Left lung (tissue), 10 donors: ENCODE results near the gene MIA2. TPM values are rescaled to one million over a fixed set of nuclear protein-coding genes. Genes with fewer than 3 reads are reported as not detected.

ENCODE experiments used
- ATAC-seq: fragments of 200-7000 bp; cut with Tn5 transposase; one replicate; pipeline ENCODE4 v1.9.1; 2020; ENCODE audit warnings: moderate library complexity
- DNase-seq, 4 donors: peaks; one replicate each; pipeline ENCODE4 v3.0.0-alpha.2; 2013 to 2020
- H3K27ac ChIP-seq, 2 donors: fragments of 200-600 bp; sonication (generic) in 1 of 2; one replicate each; pipeline versions ENCODE4 v1.5.0 to v1.8.0; 2020 to 2021
- H3K27me3 ChIP-seq, 2 donors: fragments of 200-600 bp; sonication (generic) in 1 of 2; one replicate each; pipeline versions ENCODE4 v1.5.0 to v1.8.0; 2020 to 2021
- H3K36me3 ChIP-seq, 2 donors: fragments of 200-600 bp; sonication (generic) in 1 of 2; one replicate each; pipeline versions ENCODE4 v1.5.0 to v1.8.0; 2020 to 2021
- H3K4me1 ChIP-seq, 2 donors: fragments of 200-600 bp; one replicate each; pipeline ENCODE4 v1.8.0; 2021
- H3K4me3 ChIP-seq, 2 donors: fragments of 200-600 bp; sonication (generic) in 1 of 2; one replicate each; pipeline versions ENCODE4 v1.5.0 to v1.8.0; 2020 to 2021; ENCODE audit warnings: mild to moderate bottlenecking in 1 of 2
- H3K9me3 ChIP-seq, 2 donors: fragments of 200-600 bp; sonication (generic) in 1 of 2; one replicate each; pipeline versions ENCODE4 v1.5.0 to v1.8.0; 2020 to 2021
- intact Hi-C, 2 donors: fragments of 100-400 bp; cut with DNase I; formaldehyde crosslinking; loops; one replicate each; pipeline versions ENCODE4 v1.11.2 to v1.14.2; 2022
- polyA plus RNA-seq, 6 donors: library from polyadenylated mRNA; unstranded; fragments of 120-200 nt; gene quantifications; one replicate each; pipeline ENCODE4 v1.2.1, GENCODE V29; 2013; ENCODE audit not compliant: insufficient read length in 6 of 6
- total RNA-seq, 2 donors: library from RNA; stranded (reverse); fragmentation: NEBNext Ultra II Directional; extraction: Animal tissue kit (Norgen Biotek cat#: 25700); gene quantifications; one replicate each; pipeline ENCODE4 v1.2.1, GENCODE V29; 2021
- TF ChIP-seq, protein P1 (sequence below), 2 donors: fragments of 200-600 bp; sonication (generic) in 1 of 2; IDR thresholded peaks; one replicate each; pipeline versions ENCODE4 v1.5.0 to v1.8.0; 2021; ENCODE audit warnings: antibody characterized with exemption in 2 of 2
- donor health status: DM: no; HTN: yes; CAD: no.
- donor health status: DM: no; HTN: no; CAD: no.

The MIA2 gene
- total and polyA plus RNA-seq, 8 donors, result 18.5 to 35.8 (median 22.3) TPM

- no peak for DNase-seq
- TF ChIP-seq, protein P1, sequence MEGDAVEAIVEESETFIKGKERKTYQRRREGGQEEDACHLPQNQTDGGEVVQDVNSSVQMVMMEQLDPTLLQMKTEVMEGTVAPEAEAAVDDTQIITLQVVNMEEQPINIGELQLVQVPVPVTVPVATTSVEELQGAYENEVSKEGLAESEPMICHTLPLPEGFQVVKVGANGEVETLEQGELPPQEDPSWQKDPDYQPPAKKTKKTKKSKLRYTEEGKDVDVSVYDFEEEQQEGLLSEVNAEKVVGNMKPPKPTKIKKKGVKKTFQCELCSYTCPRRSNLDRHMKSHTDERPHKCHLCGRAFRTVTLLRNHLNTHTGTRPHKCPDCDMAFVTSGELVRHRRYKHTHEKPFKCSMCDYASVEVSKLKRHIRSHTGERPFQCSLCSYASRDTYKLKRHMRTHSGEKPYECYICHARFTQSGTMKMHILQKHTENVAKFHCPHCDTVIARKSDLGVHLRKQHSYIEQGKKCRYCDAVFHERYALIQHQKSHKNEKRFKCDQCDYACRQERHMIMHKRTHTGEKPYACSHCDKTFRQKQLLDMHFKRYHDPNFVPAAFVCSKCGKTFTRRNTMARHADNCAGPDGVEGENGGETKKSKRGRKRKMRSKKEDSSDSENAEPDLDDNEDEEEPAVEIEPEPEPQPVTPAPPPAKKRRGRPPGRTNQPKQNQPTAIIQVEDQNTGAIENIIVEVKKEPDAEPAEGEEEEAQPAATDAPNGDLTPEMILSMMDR (IDR thresholded peaks at IDR 0.05), result no peak
- no peak for ATAC-seq
- Histone ChIP-seq H3K4me1 (no peaks in the 10 kb centered on the region), H3K9me3 (peaks cover 0 to 22% of the 10 kb centered on the region in 2 donors), H3K36me3 (peaks cover 0 to 12% of the 10 kb centered on the region in 2 donors), H3K4me3 (no peak overlapping the region), H3K27ac (no peak overlapping the region), H3K27me3 (no peaks in the 10 kb centered on the region)
- intact Hi-C loops, result loop anchor here in 1 of 2 donors (10.0 kb wide), 1 partner anchor 261 kb away; the partner anchor contains the start of gene SEC23A
Observed at GRCh38 chr14:39365354-39365753, 131.6 kb downstream of the MIA2 start.

DNA sequence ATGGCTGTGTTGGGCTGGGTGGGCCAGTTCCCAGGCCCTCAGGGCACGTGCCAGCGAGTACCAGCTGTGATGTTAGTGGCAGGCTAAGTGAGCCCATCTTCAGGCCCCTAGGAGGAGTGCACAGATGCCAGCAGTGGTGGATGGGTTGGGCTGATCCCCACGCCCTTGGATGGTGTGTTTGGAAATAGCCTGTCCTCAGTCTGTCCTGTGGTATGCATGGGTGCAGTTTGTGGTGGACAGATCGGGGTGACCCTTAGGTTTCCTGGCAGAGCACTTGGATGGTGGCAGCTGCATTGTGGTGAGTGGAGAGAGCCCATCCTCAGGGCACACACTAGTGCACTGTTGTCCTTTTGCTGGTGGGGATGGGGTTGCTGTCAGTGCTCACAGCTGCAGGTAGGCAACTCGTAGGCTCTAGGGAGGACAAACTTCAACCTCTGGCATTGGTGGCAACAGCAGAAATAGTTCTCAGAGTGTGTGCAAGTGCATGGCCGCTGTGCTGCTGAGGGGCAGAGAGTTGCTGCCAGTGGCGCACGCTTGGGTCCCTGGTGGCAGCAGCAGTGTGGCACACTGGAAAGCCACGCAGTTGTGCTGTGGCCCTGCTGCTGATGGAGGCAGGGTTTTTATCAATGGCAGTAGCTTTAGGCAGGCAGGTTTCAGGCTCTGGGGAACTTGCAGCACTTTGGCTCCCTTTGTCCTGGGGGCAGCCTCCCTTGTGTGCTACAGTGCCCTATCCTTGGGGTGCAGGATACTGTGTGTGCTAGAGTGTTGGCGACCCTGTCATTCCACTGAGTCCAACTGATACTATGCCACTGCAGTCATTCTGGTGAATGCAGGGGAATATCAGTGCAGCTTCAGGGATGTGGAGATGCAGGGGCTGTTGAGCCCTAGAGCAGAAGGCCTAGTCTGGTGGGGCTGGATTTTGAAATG is 133.0 kb downstream of the MIA2 start:
- no peak overlapping the region for H3K27ac ChIP-seq
- intact Hi-C loops, result loop anchor here in 1 of 2 donors (10.0 kb wide), 1 partner anchor 262 kb away; the partner anchor contains the start of gene SEC23A
- peaks cover 0 to 16% of the 10 kb centered on the region in 2 donors for H3K36me3 ChIP-seq
- no peaks in the 10 kb centered on the region for H3K4me1 ChIP-seq
- no peak for DNase-seq
- no peaks in the 10 kb centered on the region for H3K27me3 ChIP-seq
- TF ChIP-seq, protein P1 (IDR thresholded peaks at IDR 0.05), result no peak
- H3K9me3 ChIP-seq, result peaks cover 0 to 22% of the 10 kb centered on the region in 2 donors
- H3K4me3 ChIP-seq, result no peak overlapping the region
- ATAC-seq, result no peak

GRCh38 chr14:39367387-39367751 is 133.7 kb downstream of the MIA2 start:
- intact Hi-C loops, result loop anchor here in 1 of 2 donors (10.0 kb wide), 1 partner anchor 263 kb away; the partner anchor contains the start of gene SEC23A
- H3K4me1 ChIP-seq, result no peaks in the 10 kb centered on the region
- peaks cover 0 to 16% of the 10 kb centered on the region in 2 donors for H3K36me3 ChIP-seq
- DNase-seq (no peak), ATAC-seq (no peak)
- no peaks in the 10 kb centered on the region for H3K27me3 ChIP-seq
- H3K9me3 ChIP-seq, result peaks cover 0 to 22% of the 10 kb centered on the region in 2 donors
- TF ChIP-seq, protein P1 (IDR thresholded peaks at IDR 0.05), result no peak
- H3K4me3 ChIP-seq, result no peak overlapping the region
- H3K27ac ChIP-seq, result no peak overlapping the region

GRCh38 chr14:39368261-39368959 is 134.7 kb downstream of the MIA2 start:
- H3K27me3 ChIP-seq, result no peaks in the 10 kb centered on the region
- peaks cover 0 to 21% of the 10 kb centered on the region in 2 donors for H3K9me3 ChIP-seq
- TF ChIP-seq, protein P1 (IDR thresholded peaks at IDR 0.05), result peak in 1 of 2 donors; percentile 28
- H3K27ac ChIP-seq, result no peak overlapping the region
- peak in 2 of 4 donors; percentile 48 to 76 for DNase-seq
- no peaks in the 10 kb centered on the region for H3K4me1 ChIP-seq
- intact Hi-C loops, result loop anchor here in 1 of 2 donors (10.0 kb wide), 1 partner anchor 264 kb away; the partner anchor contains the start of gene SEC23A
- peak; percentile 76 for ATAC-seq
- H3K4me3 ChIP-seq, result no peak overlapping the region
- peaks cover 0 to 16% of the 10 kb centered on the region in 2 donors for H3K36me3 ChIP-seq
